ENCODE measurements around the gene ACYP1.

Gene ACYP1

GRCh38 chr14:75063491-75064204, at the start of gene ACYP1:
Gene ACYP1 (minus strand): TSS chr14:75064024. CDS start chr14:75063553, 471 bp downstream.
- DNase-seq = peak; percentile 90 to 93

DNA sequence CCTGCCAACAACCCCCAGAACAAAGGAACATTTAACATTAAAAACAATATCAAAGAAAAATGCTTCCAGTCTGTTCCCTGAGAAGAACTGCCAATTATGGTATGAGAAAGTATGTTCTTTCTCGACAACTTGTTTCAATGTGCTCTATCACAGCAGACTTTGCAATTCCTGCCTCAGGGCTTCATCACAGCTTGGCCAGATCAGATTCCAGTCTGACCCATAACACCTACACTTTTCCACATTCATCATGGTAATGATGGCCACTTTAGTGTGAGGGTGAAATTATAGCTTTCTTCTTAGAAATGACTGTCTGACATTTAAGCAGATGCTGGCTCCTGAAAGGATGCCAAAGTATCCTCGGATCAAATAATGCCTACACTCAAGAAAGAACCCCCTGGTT, 46.1 kb upstream of the ACYP1 start:
- DNase-seq = no peak

GRCh38 chr14:75107186-75107585, 43.4 kb upstream of the ACYP1 start:
- DNase-seq = no peak

DNA sequence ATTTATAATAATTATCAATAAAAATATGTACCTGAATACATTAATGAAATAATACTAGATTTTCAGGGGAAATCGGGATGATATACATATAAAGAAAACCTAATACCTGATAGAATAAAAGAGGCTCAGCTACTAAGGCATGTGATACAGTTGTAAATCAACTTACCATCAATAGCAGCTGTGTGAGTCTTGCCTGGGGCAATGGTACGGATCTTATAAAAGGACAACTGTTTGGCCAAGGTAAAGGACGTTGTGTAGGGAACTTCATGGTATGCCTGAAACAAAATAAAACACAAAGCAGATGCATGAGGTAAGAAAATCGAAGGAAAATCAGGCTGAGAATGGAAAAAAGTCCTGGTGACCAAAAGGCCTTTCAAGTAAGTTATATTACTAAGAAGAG, 37.7 kb upstream of the ACYP1 start:
- DNase-seq = no peak

- DNase-seq = no peak
Observed at GRCh38 chr14:75098682-75099081, 34.9 kb upstream of the ACYP1 start.

DNA sequence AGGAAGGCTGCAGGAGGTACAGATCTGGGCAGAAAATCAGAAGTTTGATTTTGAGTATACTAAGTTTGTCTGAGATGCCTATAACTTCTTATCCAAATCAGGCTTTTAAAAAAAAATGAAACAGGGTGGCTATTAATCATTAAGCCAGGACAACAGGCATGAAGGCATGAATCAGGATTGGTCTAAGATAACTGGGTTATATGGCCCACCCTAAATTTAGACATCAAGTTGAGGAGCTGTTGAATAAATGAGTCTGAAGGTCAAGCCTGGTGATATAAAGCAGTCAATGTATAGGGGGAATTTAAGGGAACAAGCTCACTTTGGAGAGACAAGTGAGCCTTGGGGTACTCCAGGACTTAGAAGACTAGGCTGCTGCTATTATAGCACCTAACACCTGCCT, 34.4 kb upstream of the ACYP1 start:
- DNase-seq = no peak

- DNase-seq = no peak
Observed at GRCh38 chr14:75096959-75097358, 33.1 kb upstream of the ACYP1 start.

DNA sequence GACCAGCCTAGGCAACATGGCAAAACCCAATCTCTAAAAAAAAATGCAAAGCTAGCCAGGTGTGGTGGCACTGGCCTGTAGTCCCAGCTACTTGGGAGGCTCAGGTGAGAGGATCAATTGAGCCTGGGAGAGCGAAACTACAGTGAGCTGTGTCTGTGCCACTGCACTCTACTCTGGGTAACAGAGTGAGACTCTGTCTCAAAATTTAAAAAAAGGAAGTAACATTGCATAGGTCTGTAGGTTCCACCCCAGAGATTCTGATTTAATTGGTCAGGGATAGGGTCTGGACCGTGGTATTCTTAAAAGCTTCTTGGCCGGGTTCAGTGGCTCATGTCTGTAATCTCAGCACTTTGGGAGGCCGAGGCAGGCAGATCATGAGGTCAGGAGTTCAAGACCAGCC, 31.9 kb upstream of the ACYP1 start:
- DNase-seq = no peak

GRCh38 chr14:75094896-75095295, 31.1 kb upstream of the ACYP1 start:
- DNase-seq = no peak

DNA sequence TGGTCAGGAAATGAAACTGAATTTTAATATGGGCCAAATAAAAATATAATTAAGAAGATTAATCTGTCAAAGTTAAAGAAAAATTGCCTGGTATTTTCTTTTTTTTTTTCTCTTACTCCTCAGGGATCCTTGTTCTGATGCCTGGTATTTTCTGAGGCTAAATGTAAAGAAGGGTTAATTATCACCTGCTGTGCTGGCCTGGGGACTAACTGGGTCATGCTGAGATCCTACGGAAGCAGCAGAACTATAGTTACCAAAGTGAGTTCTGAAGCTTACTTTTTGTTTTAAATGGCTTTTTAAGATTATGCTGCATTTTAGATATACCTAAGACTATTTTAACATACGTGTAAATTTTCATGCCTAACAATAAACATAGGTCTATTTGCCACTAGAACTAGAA, 28.9 kb upstream of the ACYP1 start:
- DNase-seq = no peak

- no peak for DNase-seq
Observed at GRCh38 chr14:75091251-75091650, 27.4 kb upstream of the ACYP1 start.

DNA sequence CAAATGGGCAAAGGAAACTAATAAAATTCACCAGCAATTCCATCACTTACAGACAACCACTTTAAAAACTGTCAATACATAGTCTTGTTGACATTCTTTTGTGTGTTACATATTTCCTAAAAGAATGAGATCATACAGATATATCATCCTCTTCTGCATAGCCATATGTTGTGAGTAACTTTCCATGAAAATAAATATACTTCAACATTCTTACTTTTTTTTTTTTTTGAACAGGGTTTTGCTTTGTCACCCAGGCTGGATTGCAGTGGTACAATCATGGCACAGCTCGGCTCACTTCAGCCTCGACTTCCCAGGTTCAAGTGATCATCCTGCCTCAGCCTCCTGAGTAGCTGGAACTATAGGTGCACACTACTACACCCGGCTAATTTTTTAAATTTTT, 26.5 kb upstream of the ACYP1 start:
- DNase-seq = no peak

DNA sequence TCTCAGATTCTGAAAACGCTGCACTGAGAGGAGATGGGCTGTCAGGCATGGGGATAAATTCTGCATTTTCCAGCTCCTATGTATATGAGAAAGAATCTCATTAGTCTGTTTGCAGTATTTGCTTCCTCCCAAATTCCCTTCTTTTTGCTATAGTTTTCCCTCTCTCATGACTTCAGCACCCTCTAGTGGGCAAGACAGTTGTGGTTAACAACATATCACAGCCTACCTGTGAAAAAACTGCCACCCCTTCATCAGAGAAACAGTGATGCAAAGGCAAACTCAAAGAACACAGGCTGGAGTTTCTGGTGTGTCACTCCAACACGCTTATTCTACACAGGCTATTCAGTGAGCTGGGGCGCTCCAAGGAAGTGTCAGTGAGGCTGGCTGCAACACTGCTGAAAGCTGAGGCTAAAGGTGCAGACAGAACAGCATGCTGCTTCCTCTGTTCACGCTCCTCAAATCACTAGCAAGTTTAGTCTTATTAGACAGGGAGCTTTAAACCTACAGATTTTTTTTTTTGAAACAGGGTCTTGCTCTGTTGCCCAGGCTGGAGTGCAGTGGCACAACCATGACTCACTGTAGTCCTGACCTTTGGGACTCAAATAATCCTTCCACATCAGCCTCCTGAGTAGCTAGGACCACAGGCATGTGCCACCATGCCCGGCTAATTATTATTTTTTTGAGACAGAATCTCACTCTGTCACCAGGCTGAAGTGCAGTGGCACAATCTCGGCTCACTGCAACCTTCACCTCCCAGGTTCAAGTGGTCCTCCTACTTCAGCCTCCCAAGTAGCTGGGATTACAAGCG, 24.9 kb upstream of the ACYP1 start:
- peak; percentile 37 to 65 for DNase-seq

DNA sequence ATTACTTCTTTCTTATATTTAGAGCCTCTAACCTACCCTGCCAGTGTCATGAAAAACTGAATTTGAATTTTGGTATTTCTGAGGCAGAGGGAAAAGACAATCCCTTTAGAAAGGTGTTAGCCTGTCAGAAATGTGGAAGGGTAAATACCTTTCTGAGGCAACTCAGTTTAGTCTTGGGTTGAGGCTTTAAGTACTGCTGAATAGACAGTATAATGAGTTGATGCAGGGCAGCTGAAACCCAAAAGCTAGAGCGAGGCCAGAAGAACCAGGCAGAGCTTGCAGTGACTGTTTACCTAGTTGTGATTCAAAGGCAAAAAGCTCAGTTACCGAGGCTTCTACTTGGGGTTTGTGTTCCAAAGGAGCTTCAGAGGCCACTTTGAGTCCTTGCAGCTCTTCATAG, 24.3 kb upstream of the ACYP1 start:
- no peak for DNase-seq

DNA sequence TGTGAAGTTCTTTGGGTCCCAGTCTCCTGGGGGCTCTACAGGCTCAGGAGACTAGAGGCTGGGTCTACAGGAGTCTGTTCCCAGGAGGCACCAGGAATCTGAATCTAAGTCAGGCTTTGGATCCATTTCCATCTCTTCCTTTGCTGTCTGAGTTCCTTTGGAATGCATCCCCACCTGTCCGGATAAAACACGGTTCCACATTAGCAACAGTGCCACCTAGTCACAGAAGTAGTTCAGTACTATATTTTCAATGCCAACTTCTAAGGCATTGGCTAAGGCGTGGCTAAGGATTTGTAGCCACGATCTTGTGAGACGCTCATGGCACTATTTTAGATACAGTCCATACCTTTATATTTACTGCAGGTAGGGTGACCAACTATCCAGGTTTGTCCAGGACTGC, 20.7 kb upstream of the ACYP1 start:
- DNase-seq = no peak

GRCh38 chr14:75083271-75083670, 19.4 kb upstream of the ACYP1 start:
- DNase-seq = no peak

GRCh38 chr14:75081660-75082229, 17.9 kb upstream of the ACYP1 start:
- DNase-seq = no peak

DNA sequence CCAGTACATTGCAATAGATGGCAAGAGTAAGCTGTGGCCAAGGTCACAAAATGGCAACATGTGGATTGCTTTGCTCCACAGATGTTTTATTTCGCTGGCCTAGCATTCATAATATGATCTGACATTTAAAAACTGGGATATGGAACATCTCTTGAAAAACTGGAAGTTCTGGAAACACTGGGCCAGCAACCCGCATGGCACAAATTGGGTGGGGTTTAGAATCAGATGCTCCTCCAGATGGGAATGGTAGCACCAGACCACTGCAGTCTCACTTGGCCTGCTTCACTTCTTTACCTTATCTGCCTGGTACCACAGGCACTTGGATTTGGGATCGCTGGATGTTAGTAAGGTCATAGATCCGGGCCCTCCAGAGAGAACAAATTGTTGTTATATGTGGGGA, 15.7 kb upstream of the ACYP1 start:
- no peak for DNase-seq

DNA sequence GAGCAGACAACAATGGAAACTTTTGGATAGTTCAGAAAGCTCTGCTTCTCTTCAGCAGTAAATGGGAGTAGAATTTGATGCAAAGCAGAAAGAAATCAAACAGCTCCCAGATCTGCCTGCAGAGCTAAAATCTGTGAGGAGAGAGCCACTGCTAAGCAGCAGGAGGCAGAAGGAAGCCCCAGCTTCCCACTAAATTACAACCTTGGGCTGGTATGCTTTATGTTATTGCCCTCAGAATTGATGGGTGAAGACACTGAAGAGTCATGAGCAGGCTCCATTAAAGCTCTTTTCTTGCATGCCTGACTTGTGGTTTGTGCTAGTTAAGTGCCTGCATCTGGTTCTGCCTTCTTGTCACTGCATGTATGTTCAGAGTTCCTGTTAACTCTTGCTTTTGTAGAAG, 14.0 kb upstream of the ACYP1 start:
- no peak for DNase-seq

DNA sequence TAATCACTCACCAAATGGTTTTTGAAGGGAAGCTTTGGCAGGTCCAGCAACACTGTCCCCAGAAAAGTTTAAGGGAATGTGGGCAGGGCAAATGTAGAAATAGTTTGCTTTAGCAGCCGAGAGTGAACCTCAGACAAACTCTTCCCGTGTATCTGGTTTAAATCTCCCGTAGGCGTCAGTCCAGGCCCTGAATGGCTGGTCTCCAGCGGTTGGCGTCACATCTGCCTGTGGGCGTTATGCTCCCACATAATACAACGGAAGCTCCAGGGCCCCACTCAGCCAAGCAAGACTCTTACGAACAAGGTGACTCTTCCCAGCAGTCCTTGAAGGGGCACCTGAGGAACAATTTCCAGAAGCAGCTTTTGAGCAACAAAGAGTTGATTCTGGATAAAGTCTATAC, 6.6 kb upstream of the ACYP1 start:
- DNase-seq = no peak

DNA sequence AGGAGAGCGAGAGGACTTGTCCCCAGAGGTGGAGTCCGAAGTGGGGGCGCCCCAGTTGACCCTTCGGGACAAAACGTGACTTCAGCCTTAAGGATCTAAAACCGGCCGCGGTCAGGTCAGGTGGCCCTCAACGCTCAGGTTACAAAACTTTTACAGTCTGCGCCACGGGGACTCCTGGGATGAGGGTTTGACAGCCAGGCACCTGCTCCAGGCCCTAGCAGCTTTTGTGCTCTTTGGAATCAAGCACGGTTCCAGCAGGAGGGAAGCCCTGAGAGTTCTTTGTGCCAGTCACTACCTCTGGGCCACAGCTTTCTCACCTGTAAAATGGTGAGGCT, 6.0 kb upstream of the ACYP1 start:
- no peak for DNase-seq

DNA sequence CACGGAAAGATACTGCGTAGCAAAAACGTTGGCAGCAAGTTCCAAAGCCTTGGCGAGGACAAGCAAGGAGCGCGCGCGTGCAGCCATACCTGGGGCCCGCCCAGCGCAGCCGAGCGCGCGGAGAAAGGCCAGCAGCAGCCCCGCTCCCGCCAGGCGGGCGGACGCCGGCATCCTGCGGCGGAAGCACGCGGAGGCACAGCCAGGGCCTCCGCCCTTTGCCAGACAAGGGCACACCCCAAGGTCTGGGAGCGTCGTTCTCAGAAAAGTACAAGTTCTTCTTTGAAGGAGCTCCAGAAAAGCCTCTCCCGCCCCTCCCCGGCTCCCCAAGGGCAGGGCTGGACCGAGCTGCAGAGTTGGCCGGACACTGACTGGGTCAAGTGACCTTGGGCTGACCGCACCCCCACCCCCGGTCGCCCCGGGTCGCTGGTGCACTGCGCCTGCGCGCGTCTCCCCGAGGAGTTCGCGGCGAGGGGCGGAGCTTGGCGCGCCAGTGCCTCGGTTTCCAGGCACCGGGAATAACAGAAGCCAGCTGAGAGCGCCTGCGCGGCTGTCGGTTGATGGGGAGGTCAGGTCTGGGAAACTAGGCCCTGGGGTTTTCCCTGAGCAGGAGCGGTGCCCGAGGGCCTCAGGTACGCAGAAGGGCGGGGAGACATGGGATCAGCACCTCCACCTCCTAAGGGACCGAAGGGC, 5.4 kb upstream of the ACYP1 start, which contains the start of gene ZC2HC1C:
Gene ZC2HC1C, plus strand, starts transcription at position 521 of the 690 bp plus-strand sequence. CDS start 933 bp downstream, outside the sequence.
- peak; percentile 45 to 67 for DNase-seq

DNA sequence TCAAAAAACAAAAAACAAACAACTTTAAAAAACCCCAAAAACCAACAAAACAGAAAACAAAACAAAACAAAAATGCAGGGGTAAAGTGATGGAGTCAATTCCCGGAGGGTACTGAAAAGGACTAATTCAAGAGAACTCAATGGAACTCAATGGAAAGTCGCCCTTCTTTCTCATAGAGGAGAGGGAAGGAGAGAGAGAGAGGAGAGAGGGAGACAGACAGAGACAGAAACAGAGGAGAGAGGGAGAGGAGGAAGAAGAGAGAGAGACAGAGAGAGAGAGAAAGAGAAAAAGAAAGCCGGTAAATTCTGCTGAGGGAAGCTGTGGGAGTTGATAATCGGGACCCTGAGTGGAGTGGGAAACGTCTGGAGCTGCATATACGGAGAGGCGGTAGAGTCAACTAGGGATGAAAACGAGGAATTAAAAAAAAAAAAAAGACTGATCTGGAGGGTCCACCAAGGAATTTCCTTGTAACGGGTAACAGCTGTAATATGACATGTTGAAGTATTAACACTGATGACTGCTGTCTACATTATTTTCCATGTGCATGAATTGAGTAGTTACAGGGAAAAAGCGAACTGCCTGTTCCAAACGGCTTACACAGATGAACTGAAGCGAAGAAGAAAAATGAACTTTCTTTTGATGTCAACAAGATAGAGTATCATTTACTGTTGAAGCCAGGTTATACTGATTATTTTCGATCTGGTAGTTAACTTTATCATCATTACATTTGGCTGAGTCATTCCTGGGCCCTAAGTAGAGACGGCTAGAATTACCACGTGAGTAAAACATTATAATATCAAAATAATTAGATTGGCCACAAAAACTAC, 4.7 kb upstream of the ACYP1 start:
- DNase-seq = no peak

All from CD4-positive, alpha-beta T cell treated with Interferon alpha-2 for 1 hour (primary cell).